Measurements from ENCODE around the gene ANTKMT.
"Not testable (repeated sequence)": the region's sequence is repeated elsewhere in the genome, so short reads cannot be mapped to it uniquely, and the experiment has no call there.

ANTKMT gene

DNA sequence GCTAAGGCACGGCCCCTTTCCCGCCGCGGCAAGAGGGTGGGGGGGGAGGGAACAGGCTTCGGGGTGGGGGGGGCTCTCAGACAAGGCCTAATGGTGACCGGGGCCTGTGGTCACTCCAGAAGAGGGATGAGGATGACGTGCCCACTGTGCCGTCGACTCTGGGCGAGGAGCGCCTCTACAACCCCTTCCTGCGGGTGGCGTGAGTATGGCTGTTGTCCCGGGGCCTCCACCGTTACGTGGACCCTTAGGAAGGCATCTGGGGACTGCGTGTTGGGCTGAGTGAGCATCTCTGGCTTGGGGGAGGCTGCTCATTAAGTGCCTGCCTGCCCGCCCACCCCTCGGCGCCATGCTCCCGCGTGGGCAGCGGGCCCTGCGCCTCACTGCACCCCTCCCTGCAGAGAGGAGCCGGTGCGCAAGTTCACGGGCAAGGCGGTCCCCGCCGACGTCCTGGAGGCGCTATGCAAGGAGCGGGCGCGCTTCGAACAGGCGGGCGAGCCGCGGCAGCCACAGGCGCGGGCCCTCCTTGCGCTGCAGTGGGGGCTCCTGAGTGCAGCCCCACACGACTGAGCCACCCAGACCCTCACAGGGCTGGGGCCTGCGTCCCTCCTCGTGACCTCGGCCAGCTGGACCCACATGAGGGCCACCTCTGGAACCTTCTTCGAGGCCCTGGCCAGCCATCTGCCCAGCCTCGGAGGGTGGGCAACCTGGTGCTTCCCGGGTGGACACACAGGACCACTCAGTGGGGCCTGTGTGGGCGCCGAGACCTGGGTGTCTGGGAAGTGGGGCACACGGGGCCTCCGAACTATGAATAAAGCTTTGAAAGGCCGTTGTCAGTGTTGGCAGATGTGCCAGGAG lies 8.2 kb downstream of the ANTKMT start:
- DNase-seq, result no peak

DNA sequence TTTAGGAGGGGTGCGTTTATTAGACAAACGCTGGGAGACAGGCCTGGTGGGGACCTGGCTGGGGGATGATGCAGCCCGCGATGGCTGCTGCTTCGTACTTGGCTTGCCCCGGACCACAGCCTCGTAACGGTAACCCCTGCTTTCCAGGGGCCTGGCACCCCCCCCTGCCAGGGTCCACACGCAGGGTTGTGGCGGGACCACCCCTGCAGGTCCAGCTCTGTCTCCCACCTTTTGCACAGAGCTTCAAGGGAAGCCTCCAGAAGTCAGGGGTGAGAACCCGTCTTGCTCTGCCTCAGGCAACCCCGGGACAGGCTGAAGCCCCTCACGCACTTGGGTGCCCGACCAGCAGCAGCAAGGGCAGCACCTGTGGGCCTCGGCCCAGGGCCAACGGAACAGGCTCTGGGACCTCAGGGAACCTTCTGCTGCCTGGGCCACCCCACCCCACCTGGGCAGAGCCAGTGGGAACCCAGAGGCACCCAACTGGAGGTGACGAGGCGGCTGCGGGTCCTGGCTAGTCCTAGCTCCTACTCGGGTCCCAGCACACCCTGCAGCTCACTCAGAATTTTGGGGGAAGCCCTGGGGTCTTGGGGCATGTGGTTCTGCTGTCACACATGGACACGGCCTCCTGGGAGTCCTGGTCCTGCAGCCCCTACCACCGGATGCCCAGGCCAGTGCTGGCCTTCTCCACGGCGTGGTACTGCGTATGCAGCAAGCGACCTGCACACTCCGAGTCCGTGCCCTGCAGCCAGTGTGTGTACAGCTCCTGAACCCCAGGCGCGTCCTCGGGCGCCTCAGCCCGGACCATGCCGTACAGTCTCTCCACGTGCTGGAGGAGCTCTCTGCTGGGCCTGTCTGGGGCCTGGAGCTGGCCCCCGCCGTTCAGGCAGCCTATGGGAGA lies 9.1 kb downstream of the ANTKMT start:
- no peak for DNase-seq

DNA sequence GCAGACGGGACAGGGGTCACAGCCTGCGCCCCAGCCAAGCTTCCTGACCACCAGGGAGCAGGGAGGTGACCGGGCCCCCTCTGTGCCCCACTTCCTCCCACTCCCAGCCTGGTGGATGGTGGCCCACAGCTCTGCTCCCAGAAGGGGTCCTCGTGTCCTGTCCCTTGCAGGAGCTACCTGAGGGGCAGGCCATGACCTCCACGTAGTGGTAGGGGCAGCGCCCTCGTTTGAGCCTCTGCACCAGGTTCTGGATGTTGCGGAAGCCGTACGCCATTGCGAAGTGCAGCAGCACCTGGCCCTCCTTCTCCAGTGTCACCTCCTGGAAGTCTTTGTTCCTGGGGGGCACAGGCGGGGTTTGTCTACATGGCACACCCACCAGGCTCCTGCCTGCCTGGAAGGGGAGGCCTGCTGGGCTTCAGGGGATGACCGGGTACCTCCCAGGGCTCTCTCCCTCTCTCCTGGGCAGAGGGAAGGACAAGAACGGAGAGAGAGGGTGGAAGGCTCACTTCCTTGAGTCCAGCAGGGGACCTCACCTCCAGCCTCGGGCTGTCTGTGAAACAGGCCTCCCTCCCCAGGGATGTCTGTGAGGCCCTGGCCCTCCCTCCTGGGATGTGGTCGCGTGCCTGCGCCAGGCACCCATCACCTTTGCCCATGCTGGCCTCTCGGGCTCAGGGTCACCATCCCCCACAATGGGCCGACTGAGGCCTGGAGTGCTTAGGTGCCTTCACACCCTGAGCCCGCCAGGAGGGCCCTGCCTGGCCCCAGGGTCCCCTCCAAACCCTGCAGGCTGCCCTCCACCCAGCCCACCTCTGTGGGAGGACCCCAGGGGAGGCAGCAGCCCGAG lies 9.9 kb downstream of the ANTKMT start:
- no peak for DNase-seq

DNA sequence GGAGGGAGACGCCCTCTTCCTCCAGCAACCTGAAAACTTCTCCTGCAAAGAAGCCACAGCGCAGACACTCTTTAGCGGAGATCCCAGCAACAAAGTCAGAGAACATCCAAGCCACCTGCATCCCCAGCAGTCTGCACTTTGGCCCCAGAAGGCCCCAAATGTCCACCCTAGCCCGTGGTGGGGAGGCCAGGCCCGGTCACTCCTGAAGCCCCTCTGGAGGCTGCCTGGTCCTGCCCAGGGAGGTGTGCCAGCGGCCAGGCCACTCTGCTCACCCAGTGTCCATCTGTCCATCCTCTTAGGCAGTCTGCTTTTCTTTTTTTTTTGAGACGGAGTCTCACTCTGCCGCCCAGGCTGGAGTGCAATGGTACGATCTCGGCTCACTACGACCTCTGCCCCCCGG lies 11.4 kb downstream of the ANTKMT start:
- DNase-seq, result no peak

DNA sequence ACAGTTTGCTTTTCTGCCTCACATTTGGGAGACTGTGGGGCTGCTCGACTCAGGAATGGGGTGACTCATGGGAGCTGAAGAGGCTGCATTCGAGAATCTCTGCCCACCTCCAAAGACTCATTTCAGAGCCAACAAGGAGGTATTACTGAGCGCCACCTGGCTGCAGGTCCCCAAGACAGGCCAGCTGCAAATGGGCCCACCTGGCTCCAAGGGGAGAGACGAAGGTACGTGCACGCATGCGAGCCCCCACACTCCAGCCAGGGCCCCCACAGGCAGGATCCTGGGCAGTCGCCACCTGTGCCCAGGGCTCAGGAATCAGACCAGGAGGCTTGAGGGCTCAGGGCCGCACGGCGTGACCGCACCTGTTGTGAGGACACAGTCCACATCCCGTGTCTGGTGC lies 12.0 kb downstream of the ANTKMT start:
- DNase-seq, result no peak

DNA sequence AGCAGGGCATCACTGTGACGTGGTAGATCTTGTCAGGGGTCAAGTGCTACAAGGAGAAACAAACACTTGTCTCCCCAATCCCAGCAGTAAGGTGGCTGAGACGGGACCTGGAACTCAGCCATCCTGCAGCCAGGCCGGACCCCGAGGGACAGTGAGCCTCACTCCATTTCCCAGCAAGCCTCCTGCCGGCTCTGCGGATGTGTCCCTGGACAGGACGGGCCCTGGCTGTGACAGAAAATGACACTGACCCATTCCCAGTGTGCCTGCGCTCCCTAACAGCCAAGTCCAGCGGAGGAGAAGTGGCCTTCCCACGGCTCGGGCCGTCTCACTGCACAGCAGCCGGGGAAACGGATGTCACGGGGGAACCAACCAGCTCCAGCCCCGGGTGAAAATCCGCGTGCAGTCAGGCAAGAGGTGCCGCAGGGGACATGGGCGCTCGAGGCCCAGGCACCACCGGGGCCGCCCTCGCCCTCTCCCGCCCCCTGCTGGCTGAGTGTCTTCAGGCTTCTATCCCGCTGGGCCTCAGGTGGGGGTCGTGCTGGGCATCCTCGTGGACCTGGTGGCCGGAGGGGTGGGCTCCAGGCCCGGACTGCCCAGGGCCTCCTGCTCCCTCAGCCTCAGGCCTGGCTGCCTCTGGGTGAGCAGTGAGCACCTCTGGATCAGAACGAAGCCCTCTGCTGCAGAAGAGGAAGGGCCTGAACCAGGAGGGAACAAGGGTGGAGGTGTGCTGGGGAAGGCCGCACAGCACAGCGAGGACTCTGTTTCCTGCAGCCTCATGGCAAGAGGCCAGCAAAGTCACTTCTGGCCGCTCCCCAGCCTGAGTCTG lies 12.6 kb downstream of the ANTKMT start:
- DNase-seq, result no peak

DNA sequence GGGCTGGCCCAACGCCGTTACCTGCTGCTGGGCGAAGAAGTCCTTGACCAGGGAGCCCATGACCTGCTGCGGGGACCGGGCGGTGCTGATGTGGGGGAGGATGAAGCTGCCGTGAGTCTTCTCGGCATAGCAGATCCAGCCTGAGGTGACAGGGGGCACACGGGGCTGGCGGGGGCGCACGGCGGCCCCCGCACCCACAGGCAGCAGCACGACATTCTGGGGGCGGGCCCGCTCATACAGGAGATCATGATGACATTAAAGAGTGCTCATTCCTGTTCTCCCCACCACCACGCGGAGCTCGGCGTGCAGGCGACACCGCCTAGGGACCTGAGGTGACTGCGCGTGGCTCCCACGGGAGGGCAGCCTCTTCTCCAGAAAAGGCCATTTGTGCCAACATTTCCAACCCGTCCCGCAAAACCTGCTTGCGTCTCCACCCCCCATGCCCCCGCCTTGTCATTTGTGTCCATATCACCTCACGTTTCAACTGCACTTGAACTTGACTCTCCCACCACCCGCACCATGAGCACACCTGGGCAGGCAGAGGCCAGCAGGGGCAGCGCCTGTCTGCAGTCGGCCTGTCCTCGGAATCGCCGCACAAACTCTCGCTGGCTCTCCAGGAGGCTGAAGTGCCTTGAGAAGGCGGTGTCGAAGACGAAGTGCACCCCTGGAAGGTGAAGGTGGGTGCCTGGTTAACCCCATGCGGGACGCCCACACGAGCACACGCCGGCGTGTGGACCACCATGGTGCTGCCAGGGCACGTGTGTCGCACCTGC lies 13.4 kb downstream of the ANTKMT start:
- no peak for DNase-seq

DNA sequence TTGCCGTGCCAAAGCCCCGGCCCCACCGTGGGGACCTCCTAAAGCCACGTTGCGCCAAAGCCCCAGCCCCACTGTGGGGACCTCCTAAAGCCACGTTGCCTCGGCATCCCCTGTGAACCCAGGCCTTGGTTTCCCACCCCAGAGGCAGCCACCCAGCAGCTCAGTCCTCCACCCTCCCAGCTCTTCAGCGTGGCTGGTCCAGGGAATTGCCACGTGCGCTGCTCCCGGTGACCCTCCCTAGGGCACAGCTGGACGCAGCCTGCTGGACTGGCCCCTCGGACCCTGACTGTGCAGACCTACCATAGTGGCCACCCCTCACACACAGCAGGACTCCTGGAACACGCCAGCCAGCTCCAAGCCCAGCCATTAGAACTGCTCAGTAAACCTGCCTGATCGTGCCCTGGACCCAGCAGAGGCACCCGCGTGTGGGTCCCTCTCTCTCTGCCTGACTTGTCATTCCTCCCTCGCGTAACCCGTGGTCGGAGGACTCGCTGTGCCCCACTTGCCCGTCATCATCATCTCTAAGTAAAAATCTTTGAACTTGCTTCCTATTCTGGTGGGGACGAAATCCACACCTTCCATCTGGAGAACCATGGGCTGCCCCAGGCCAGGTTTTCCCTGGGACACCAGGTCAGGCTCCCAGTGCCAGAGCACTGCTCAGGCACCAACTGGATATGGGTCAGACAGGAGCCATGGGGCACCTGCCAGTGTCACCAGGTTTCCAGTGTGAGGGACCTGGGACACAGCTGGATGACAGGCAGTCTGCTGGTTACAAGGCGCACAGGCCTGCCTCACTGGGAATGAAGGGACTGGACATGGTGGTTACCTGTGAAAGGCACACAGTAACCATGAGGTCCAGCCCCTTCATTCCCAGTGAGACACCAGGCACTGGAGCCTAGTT lies 14.3 kb downstream of the ANTKMT start:
- no peak for DNase-seq

DNA sequence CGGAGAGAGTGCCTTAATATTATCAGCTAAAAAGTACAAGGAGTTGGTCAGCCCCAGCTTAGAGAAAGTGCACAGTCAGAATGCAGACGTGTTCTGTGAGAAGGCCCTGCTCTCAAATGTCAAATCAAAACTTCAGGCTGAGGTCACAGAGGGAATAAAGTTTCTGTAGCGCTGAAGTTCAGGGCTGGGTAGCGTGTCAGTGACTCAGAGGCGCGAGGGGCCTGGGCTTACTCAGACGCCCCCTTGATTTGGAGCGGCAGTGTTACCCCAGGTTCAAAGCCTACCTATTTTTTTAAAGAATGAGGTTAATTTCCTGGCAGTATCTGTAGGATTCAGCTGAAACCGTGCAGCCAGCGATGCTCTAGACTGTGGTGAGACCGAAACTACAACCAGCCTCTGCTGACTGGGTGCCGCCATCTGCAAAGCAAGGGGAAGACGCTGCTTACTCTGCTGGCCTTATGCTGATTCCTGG lies 15.1 kb downstream of the ANTKMT start:
- DNase-seq, result no peak

DNA sequence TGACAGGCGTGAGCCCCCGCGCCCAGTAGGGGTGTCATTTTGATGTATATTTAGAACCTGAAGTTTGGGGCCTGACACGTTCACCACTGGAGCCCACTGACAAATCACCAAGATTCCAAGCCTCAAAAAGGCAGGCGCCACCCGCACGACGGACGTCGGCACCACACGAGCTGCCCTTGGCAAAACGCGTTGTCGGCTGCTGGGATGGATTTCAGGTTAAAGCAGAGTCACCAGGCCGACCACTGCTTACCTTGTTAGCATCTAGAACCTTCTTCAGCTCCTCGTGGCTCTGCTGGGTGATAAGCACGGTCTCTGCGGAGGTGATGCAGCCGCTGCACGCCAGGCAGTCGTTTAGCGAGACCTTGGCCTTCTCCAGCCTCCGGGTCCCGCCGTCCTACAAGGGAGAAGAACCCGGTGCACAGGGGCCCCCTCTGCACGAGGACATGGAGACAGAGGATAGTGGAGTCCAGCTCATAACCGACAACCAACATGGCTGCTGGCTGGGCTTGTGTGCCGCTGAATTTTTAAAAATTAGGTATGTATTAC lies 16.1 kb downstream of the ANTKMT start:
- DNase-seq, result no peak

DNA sequence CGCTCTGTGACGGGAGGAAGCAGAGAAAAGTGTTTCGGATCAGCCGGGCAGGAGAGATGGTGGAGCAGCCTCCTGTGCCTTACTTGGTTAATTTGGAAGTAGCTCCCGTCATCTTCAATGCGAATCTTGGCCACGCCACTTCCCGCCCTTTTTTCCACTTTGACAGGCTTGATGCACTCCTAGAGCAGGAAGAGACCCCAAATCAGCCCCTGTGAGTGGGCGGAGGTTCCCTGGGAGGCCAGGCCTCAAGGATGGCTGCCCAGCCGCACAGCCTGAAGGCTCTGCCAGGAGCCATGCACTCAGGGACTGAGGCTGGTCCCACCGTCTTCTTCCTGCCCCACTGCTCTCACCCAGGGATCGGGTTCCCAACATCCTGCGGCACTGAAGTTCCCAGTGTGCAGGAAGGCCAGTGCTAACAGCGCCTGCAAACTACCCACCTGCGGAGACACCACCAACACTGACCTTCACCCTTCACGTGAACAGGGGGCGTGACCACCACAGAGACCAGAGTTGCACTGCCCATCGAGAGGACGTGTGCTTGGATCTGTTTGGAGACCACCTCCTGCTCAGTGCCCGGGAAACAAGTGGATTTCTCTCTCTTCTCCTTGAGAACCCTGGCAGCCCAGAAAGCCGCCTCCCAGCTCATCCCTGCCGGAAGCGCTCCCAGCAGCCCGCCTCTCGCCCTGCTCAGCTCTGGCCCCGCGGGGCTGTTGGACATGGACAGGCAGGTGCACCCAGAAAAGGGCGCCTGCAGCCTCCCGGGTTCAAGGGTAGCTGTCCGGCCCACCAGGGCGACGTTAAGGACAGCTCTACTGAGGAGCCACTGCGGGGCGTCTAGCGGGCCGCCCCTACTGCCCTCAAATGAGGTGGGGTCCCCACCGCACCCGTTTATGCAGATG lies 18.9 kb downstream of the ANTKMT start:
- DNase-seq, result no peak

DNA sequence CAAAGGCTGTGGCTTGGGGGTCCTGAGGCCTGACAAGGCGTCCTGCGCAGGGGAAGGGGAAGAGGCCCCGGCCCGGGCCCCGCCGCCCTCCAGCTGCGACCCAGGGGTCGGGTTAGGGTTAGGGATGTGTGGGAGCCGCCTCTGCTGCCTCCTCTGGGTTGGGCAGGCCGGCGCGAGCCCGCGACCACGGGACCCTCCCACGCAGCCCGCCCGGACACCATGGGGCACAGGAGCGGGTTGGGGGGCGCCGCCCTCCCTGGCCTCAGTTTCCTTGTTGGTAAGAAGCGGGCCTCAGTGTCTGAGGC lies 19.5 kb downstream of the ANTKMT start:
- no peak for DNase-seq

DNA sequence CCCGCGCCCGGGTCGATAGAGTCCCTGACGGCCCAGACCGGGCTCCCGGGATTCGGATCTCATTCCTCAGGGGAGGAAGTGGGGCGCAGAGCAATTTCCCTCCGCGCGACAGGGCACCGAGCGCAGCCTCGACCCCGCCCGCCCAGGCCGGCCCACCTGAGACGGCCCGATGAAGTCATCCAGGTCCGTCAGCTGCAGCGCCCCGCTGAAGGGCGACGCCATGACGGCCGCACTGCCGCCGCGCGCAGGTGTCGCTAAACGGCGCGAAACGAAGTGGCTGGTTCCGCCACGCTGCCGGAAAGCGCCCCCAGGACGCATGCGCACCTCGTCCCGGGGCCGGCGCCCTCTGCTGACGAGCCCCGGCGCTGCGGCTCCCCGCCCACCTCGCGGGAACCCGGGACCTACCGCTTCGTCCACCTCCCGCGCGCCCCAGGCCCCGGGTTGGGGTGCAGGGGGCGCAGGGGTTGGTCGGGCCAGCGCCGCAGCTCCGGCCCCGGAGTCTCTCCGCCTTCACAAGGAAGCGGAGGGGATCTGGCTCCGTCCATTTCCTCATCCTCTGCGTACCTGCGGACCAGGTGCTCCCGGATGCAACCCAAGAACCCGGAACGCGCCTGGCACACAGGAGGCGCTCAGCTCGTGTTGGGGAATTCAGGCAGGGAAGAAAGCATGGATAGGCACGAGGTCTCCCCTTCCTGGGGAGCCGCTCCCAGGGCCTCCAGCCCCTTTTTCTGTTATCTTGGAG lies 20.0 kb downstream of the ANTKMT start, which contains the start of gene CIAO3:
Gene CIAO3 (minus strand): TSS at position 234 of the 742 bp plus-strand sequence. CDS start 12 bp downstream, at position 222.
- peak; percentile 54 to 73 for DNase-seq

DNA sequence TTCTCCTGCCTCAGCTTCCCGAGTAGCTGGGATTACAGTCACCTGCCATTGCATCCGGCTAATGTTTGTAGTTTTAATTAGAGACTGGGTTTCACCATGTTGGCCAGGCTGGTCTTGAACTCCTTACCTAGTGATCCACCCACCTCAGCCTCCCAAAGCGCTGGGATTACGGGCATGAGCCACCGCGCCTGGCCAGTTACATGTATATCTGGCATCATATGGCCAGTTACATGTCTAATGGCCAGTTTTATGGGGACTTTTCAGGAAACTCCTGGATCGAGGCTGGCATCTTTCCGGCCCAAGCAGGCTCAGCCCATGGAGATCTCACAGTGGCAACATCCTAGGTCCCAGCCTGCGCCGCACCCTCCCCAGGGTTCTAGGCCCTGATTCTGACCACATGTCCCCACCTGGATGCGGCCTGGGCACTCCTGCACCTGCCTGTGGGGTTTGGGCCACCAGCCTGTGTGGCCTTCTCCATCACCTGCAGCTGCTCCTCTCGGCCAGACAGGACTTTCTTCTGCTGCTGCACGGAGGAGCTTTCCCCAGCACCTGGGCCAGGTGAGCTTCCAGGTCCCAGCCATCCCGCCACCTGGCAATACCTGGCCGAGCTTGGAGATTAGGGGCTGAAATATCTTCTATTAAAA lies 21.2 kb downstream of the ANTKMT start:
- DNase-seq, result no peak

DNA sequence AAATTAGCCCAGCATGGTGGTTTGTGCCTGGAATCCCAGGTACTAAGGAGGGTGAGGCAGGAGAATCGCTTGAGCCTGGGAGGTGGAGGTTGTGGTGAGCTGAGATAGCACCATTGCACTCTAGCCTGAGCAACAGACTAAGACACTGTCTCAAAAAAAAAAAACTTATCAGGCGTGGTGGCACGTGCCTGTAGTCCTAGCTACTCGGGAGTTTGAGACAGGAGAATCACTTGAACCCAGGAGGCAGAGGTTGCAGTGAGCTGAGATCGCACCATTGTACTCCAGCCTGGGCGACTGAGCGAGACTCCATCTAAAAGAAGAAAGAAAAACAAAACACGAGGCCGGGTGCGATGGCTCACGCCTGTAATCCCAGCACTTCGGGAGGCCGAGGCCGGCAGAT lies 21.9 kb downstream of the ANTKMT start:
- DNase-seq, result not testable (repeated sequence)

DNA sequence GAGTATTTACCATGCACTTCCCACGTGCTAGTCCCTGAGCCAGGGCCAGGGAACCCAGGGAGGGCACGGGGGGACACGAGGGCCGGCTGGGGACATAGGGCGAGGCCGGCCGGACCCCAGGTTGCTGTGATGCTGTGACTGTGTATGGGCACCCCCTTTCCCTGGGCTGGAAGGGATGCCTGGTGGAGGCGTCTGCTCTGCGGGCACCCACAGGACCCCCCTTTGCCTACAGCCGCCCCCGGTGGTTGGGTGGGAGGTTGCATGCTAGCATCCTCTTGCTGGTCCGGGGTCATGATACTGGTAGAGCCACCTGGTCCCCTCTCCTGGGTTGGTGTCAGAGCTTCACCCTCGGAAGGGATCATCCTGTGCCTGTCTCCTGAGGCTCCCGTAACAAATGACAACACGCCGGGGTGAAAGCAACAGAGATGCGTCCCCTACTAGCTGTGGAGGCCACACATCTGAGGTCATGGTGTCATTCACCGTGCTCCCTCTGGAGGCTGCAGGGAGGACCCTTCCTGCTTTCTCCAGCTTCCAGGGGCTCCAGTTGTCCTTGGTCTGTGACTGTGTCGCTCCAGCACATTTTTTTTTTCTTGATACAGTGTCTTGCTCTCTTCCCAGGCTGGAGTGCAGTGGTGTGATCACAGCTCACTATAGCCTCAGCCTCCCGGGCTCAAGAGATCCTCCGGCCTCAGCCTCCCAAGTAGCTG lies 23.0 kb downstream of the ANTKMT start:
- no peak for DNase-seq

DNA sequence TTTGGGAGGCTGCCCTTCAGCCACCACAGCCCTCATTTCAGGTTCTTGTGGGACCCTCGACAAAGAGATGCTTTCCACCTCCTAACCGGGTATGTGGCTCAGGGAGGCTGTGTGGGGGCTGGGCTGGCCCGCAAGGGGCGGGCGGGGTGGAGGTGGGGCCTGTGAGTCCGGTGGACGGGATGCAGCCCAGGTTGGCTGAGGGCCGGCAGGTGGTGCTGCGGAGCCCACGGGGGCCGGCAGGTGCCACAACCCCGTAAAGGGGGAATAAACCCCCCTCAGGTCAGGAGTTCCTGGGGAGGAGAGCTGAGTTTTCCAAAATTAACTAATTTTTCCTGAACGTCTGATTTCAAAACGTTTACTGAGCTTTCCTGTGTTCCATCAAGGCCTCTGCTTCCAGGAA lies 24.8 kb downstream of the ANTKMT start:
- no peak for DNase-seq
